Measurements from ENCODE around the gene COL11A2. TPM values are rescaled to one million over a fixed set of nuclear protein-coding genes. Genes with fewer than 3 reads are reported as not detected.

The COL11A2 gene
- total RNA-seq, 1 donor, result 1.8 TPM

GRCh38 chr6:33128318-33128717 is 63.9 kb downstream of the COL11A2 start:
- no peak for DNase-seq (ENCODE audit: insufficient read length, low spot score, missing footprints)
- Histone ChIP-seq H4K20me1 (ENCODE audit: insufficient read depth, low read length) (no peaks in the 10 kb centered on the region), H3K79me2 (ENCODE audit: insufficient read depth, low read length) (no peaks in the 10 kb centered on the region)

DNA sequence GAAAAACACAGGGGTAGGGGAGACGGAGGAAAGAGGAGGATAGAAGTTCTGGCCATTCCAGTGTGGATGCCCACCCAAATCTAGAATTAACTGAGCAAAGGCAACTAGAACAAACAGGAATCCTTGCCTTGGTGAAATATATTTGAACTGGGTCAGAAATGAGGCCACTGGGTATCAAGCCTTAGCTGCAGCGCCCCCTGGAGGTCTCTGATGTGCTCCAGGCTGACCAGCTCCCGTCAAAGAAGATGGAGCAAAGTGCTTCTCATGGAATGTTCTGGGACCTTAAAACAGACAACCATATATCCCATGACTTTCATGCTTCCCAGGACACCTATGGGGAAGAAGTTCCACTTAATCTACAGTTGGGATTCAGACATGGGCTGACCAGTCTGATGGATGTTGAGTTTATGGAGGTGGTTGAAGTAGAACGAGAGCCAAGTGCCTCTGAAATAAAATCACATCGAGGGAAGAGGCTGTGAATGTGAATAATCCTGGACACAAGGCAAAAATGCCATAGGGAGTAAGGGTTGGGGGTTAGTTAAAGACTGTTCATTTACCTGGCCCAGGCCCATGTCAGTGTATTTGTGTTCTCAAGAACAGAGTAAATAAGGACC is 66.1 kb downstream of the COL11A2 start:
- no peaks in the 10 kb centered on the region for H3K36me3 ChIP-seq (ENCODE audit: insufficient read depth, low read length)
- no peaks in the 10 kb centered on the region for H3K4me1 ChIP-seq (ENCODE audit: insufficient read depth, low read length)
- no peaks in the 10 kb centered on the region for H4K20me1 ChIP-seq (ENCODE audit: insufficient read depth, low read length)
- H3K4me2 ChIP-seq (ENCODE audit: insufficient read depth, low read length), result no peak overlapping the region
- no peak overlapping the region for H3K4me3 ChIP-seq (ENCODE audit: insufficient read depth, low read length)
- no peaks in the 10 kb centered on the region for H3K79me2 ChIP-seq (ENCODE audit: insufficient read depth, low read length)
- H2AFZ ChIP-seq (ENCODE audit: low read length), result no peak overlapping the region
- TF ChIP-seq CTCF (IDR thresholded peaks at IDR 0.05; ENCODE audit: extremely low read depth, low read depth, low read length), result peak; percentile 82
- H3K27ac ChIP-seq (ENCODE audit: low read depth, low read length), result no peak overlapping the region
- peaks cover 22% of the 10 kb centered on the region for H3K27me3 ChIP-seq (ENCODE audit: insufficient read depth, low read length)
- peak; percentile 73 for DNase-seq (ENCODE audit: insufficient read length, low spot score, missing footprints)
- H3K9me3 ChIP-seq (ENCODE audit: low read depth, low read length), result peaks cover 4% of the 10 kb centered on the region

More at GRCh38 chr6:33128318-33128717, 63.9 kb downstream of the COL11A2 start:
- no peak for TF ChIP-seq CTCF (IDR thresholded peaks at IDR 0.05; ENCODE audit: extremely low read depth, low read depth, low read length)
- H3K36me3 ChIP-seq (ENCODE audit: insufficient read depth, low read length), result no peaks in the 10 kb centered on the region
- no peaks in the 10 kb centered on the region for H3K4me1 ChIP-seq (ENCODE audit: insufficient read depth, low read length)
- no peak overlapping the region for H3K4me2 ChIP-seq (ENCODE audit: insufficient read depth, low read length)
- no peak overlapping the region for H3K27ac ChIP-seq (ENCODE audit: low read depth, low read length)
- no peak overlapping the region for H3K4me3 ChIP-seq (ENCODE audit: insufficient read depth, low read length)
- peaks cover 4% of the 10 kb centered on the region for H3K9me3 ChIP-seq (ENCODE audit: low read depth, low read length)
- peaks cover 22% of the 10 kb centered on the region for H3K27me3 ChIP-seq (ENCODE audit: insufficient read depth, low read length)
- H2AFZ ChIP-seq (ENCODE audit: low read length), result no peak overlapping the region

DNA sequence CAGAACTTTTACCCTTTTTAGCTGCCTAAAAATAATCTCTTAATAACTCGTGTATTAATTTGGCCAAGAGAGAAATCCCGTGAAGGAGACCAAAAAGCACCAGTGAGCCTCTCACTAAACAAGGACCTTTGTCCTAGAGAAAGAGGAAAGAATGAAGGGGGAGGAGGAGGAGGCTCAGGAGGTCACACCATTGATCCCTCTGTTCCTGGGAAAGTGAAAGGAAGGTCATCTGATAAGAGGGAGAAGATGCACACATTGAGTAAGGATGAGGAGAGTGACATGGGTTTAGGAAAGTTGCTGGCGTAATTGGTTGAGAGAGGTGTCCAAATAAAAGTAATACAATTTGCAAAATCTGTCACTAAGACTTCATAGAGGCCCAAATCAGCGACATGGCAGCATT is 67.3 kb downstream of the COL11A2 start:
- no peaks in the 10 kb centered on the region for H4K20me1 ChIP-seq (ENCODE audit: insufficient read depth, low read length)
- peaks cover 4% of the 10 kb centered on the region for H3K9me3 ChIP-seq (ENCODE audit: low read depth, low read length)
- no peaks in the 10 kb centered on the region for H3K79me2 ChIP-seq (ENCODE audit: insufficient read depth, low read length)

GRCh38 chr6:33124525-33124901 is 67.8 kb downstream of the COL11A2 start:
- Histone ChIP-seq H2AFZ (ENCODE audit: low read length) (no peak overlapping the region), H4K20me1 (ENCODE audit: insufficient read depth, low read length) (no peaks in the 10 kb centered on the region), H3K79me2 (ENCODE audit: insufficient read depth, low read length) (no peaks in the 10 kb centered on the region), H3K27ac (ENCODE audit: low read depth, low read length) (no peak overlapping the region), H3K9me3 (ENCODE audit: low read depth, low read length) (peaks cover 4% of the 10 kb centered on the region), H3K4me1 (ENCODE audit: insufficient read depth, low read length) (no peaks in the 10 kb centered on the region), H3K4me2 (ENCODE audit: insufficient read depth, low read length) (no peak overlapping the region), H3K27me3 (ENCODE audit: insufficient read depth, low read length) (peaks cover 30% of the 10 kb centered on the region), H3K4me3 (ENCODE audit: insufficient read depth, low read length) (no peak overlapping the region), H3K36me3 (ENCODE audit: insufficient read depth, low read length) (no peaks in the 10 kb centered on the region)
- TF ChIP-seq CTCF (IDR thresholded peaks at IDR 0.05; ENCODE audit: extremely low read depth, low read depth, low read length), result no peak
- no peak for DNase-seq (ENCODE audit: insufficient read length, low spot score, missing footprints)

More for the DNA sequence above, 67.3 kb downstream of the COL11A2 start:
- H3K4me1 ChIP-seq (ENCODE audit: insufficient read depth, low read length), result no peaks in the 10 kb centered on the region
- no peak overlapping the region for H3K4me3 ChIP-seq (ENCODE audit: insufficient read depth, low read length)
- no peak overlapping the region for H3K27ac ChIP-seq (ENCODE audit: low read depth, low read length)
- H3K36me3 ChIP-seq (ENCODE audit: insufficient read depth, low read length), result no peaks in the 10 kb centered on the region
- H2AFZ ChIP-seq (ENCODE audit: low read length), result no peak overlapping the region
- H3K4me2 ChIP-seq (ENCODE audit: insufficient read depth, low read length), result no peak overlapping the region
- DNase-seq (ENCODE audit: insufficient read length, low spot score, missing footprints), result no peak
- H3K27me3 ChIP-seq (ENCODE audit: insufficient read depth, low read length), result peaks cover 27% of the 10 kb centered on the region
- TF ChIP-seq CTCF (IDR thresholded peaks at IDR 0.05; ENCODE audit: extremely low read depth, low read depth, low read length), result no peak

Data from osteoblast (primary cell).